HCT116 (cell line): ENCODE data around the gene PXDN. TPM values are rescaled to one million over a fixed set of nuclear protein-coding genes. Genes with fewer than 3 reads are reported as not detected.

Experiments
- ATAC-seq: fragments of 200-7000 bp; cut with Tn5 transposase; 2 replicates; pipeline ENCODE4 v1.9.1; 2020; ENCODE audit warnings: mild to moderate bottlenecking, moderate library complexity
- BruUV-seq: library from RNA; stranded (reverse); fragments of 400-500 nt; replicated peaks from 2 replicates; lab custom pipeline; 2021; lab: Mats Ljungman, UMichigan
- CTCF ChIA-PET: fragments of 300-600 bp; sonication (Branson Sonifier 250); formaldehyde crosslinking; loops from one replicate; lab custom pipeline; 2021; ENCODE audit warnings: antibody characterized with exemption; lab: Charles Lee
- POLR2A ChIA-PET: fragments of 300-600, 350-600 bp; sonication (Branson Sonifier 250); formaldehyde crosslinking; loops from one replicate; lab custom pipeline; 2021; ENCODE audit warnings: antibody characterized with exemption; lab: Charles Lee
- RAD21 ChIA-PET, 2 experiments: fragments of 300-600 bp; sonication (Branson Sonifier 250); formaldehyde crosslinking; loops; one replicate each; lab custom pipeline; 2023; ENCODE audit warnings: low total read pairs in 2 of 2; ENCODE audit not compliant: uncharacterized antibody in 2 of 2, unreplicated experiment in 2 of 2, low non-redundant PET in 1 of 2; lab: Charles Lee
- DNase-seq: peaks from one replicate; pipeline ENCODE4 v3.0.0-alpha.2; 2010; ENCODE audit warnings: low read depth, low spot score
- H2AFZ ChIP-seq: fragments of 200-600 bp; shearing (Covaris generic), sonication (generic); 2 replicates; pipeline ENCODE4 v1.6.1; 2017; ENCODE audit warnings: low read depth, mixed run types, mixed read lengths, antibody characterized with exemption, low read length; ENCODE audit not compliant: poor library complexity, severe bottlenecking
- H3K27ac ChIP-seq: 2 replicates; pipeline ENCODE4 v1.5.1; 2012; ENCODE audit warnings: low read depth, low read length
- H3K27me3 ChIP-seq: fragments of 200-600 bp; sonication (generic); 2 replicates; pipeline ENCODE4 v1.6.1; 2016; ENCODE audit warnings: mixed run types, low read length, mixed read lengths; ENCODE audit not compliant: insufficient read depth
- H3K36me3 ChIP-seq, 2 experiments: fragments of 200-500 bp in 1 of 2; fragments of 200-600 bp in 1 of 2; sonication (Bioruptor generic) in 1 of 2; sonication (generic) in 1 of 2; 2 replicates each; pipeline versions ENCODE4 v1.5.1 to v1.6.1; 2014 to 2016; ENCODE audit warnings: low read length in 2 of 2, inconsistent platforms in 1 of 2, mixed read lengths in 1 of 2, mixed run types in 1 of 2; ENCODE audit not compliant: insufficient read depth in 2 of 2, control insufficient read depth in 1 of 2
- H3K4me1 ChIP-seq, 2 experiments: fragments of 200-600 bp in 1 of 2; sonication (generic) in 1 of 2; 2 replicates each; pipeline versions ENCODE4 v1.5.1 to v1.6.1; 2012 to 2017; ENCODE audit warnings: low read length in 2 of 2, inconsistent platforms in 1 of 2, mild to moderate bottlenecking in 1 of 2, mixed read lengths in 1 of 2, mixed run types in 1 of 2, moderate library complexity in 1 of 2; ENCODE audit not compliant: insufficient read depth in 2 of 2, control insufficient read depth in 1 of 2
- H3K4me2 ChIP-seq: fragments of 200-600 bp; sonication (generic); 2 replicates; pipeline ENCODE4 v1.6.1; 2017; ENCODE audit warnings: mixed run types, low read length, mixed read lengths
- H3K4me3 ChIP-seq, 2 experiments: fragments of 200-600 bp in 1 of 2; sonication (generic) in 1 of 2; replicated peaks in 1 of 2; 2 replicates each; pipeline ENCODE4 v1.5.1; 2011 to 2016; ENCODE audit warnings: low read length in 2 of 2, control low read depth in 1 of 2, low read depth in 1 of 2, mild to moderate bottlenecking in 1 of 2, mixed read lengths in 1 of 2, mixed run types in 1 of 2
- H3K79me2 ChIP-seq: fragments of 200-600 bp; sonication (generic); 2 replicates; pipeline ENCODE4 v1.6.1; 2017; ENCODE audit warnings: mild to moderate bottlenecking, mixed run types, low read length, moderate library complexity, mixed read lengths; ENCODE audit not compliant: insufficient read depth
- H3K9ac ChIP-seq: fragments of 200-600 bp; sonication (generic); 2 replicates; pipeline ENCODE4 v1.6.1; 2016; ENCODE audit warnings: low read length, mixed read lengths
- H3K9me2 ChIP-seq: fragments of 200-600 bp; sonication (generic), shearing (Covaris generic); 2 replicates; pipeline ENCODE4 v1.6.1; 2017; ENCODE audit warnings: mixed run types, mild to moderate bottlenecking, moderate library complexity; ENCODE audit not compliant: insufficient read depth
- H3K9me3 ChIP-seq, 2 experiments: fragments of 200-500 bp in 1 of 2; fragments of 200-600 bp in 1 of 2; sonication (Bioruptor generic) in 1 of 2; sonication (generic) in 1 of 2; 2 replicates each; pipeline ENCODE4 v1.6.1; 2014 to 2017; ENCODE audit warnings: low read length in 2 of 2, mixed read lengths in 2 of 2, inconsistent platforms in 1 of 2, low read depth in 1 of 2, mild to moderate bottlenecking in 1 of 2, mixed run types in 1 of 2, moderate library complexity in 1 of 2; ENCODE audit not compliant: control insufficient read depth in 1 of 2, insufficient read depth in 1 of 2
- H4K20me1 ChIP-seq: fragments of 200-600 bp; sonication (generic), shearing (Covaris generic); 2 replicates; pipeline ENCODE4 v1.6.1; 2017; ENCODE audit warnings: mixed run types, mild to moderate bottlenecking, moderate library complexity; ENCODE audit not compliant: insufficient read depth
- CBX3 ChIP-seq: IDR thresholded peaks from 2 replicates; pipeline ENCODE4 v1.6.1; 2012; ENCODE audit warnings: low read depth
- EZH2phosphoT487 ChIP-seq: fragments of 200-600 bp; IDR thresholded peaks from 2 replicates; pipeline ENCODE4 v1.6.1; 2018; ENCODE audit warnings: antibody characterized with exemption, borderline replicate concordance
- FOSL1 ChIP-seq: IDR thresholded peaks from 2 replicates; pipeline ENCODE4 v1.6.1; 2012; ENCODE audit warnings: low read depth
- JUND ChIP-seq: IDR thresholded peaks from 2 replicates; pipeline ENCODE4 v1.6.1; 2012
- MAX ChIP-seq: IDR thresholded peaks from 2 replicates; pipeline ENCODE4 v1.6.1; 2012
- POLR2AphosphoS5 ChIP-seq: IDR thresholded peaks from 2 replicates; pipeline ENCODE4 v1.6.1; 2011; ENCODE audit warnings: mild to moderate bottlenecking, low read depth, low read length, moderate library complexity
- RAD21 ChIP-seq: IDR thresholded peaks from 2 replicates; pipeline ENCODE4 v1.6.1; 2012; ENCODE audit warnings: low read depth, mild to moderate bottlenecking
- SP1 ChIP-seq: IDR thresholded peaks from 2 replicates; pipeline ENCODE4 v1.6.1; 2012; ENCODE audit warnings: low read depth
- SRF ChIP-seq: IDR thresholded peaks from 2 replicates; pipeline ENCODE4 v1.6.1; 2012; ENCODE audit warnings: low read depth
- TCF7L2 ChIP-seq: IDR thresholded peaks from 2 replicates; pipeline ENCODE4 v1.7.0; 2011; ENCODE audit warnings: borderline replicate concordance, inconsistent platforms; ENCODE audit not compliant: insufficient read depth, insufficient read length; ENCODE audit errors: extremely low read depth
- YY1 ChIP-seq: IDR thresholded peaks from 2 replicates; pipeline ENCODE4 v1.6.1; 2011; ENCODE audit warnings: low read length, low read depth, moderate library complexity, mild to moderate bottlenecking; ENCODE audit not compliant: insufficient replicate concordance; ENCODE audit errors: extremely low read depth
- ZFX ChIP-seq: fragments of 450-650 bp; IDR thresholded peaks from 2 replicates; pipeline ENCODE4 v1.6.1; 2017
- ZNF274 ChIP-seq: fragments of 200-500 bp; sonication (Bioruptor generic); IDR thresholded peaks from 2 replicates; pipeline ENCODE4 v1.6.1; 2014; ENCODE audit warnings: mild to moderate bottlenecking, low read depth, low read length, inconsistent platforms
- intact Hi-C: fragments of 100-400 bp; cut with micrococcal nuclease; formaldehyde crosslinking; loops from 2 replicates; pipeline ENCODE4 v1.10.0; 2022
- total RNA-seq: library from RNA; stranded (reverse); gene quantifications from one replicate; pipeline ENCODE4 v1.2.1, GENCODE V29; 2021; ENCODE audit not compliant: unreplicated experiment

The PXDN gene
- total RNA-seq, 1 experiment from 2014 or later: 10.7 TPM

DNA sequence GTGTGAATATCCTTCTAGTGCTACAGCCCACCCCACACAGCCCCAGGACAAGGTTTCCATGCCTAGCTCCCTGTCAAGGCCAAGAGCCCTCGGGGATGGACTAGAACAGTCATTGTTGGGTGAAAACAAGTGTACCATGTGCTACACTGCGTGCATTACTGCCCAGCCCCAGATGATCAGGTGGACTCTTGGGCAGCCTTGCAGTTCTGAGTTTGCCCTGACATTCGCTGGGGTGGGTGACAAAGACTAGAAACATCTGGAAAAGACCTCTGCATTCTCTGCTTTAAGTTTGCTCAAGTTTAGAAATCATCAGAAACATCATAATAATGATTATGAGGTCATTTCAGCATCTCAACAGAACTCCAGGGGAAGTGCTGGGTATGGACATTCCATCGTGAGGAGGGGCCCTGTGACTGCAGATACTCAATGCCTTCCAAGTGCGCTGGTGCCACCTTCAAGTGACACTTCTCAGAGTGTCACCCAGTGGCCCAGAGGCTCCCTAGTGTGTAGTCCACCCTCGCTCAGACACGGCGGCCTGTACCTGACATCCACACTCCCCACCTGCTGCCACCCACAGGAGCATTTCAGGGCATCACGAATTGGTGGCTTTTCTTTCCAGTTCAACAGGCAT is 5.3 kb upstream of the PXDN start:
- TF ChIP-seq EZH2phosphoT487 (no peak), FOSL1 (no peak), YY1 (no peak), JUND (no peak), TCF7L2 (no peak), SP1 (no peak), SRF (no peak), MAX (no peak), ZNF274 (no peak), CBX3 (no peak), POLR2AphosphoS5 (no peak), ZFX (no peak), RAD21 (no peak)
- Histone ChIP-seq H3K9ac (no peak overlapping the region), H3K4me2 (no peak overlapping the region), H3K9me3 (no peaks in the 10 kb centered on the region), H3K79me2 (no peaks in the 10 kb centered on the region), H4K20me1 (no peaks in the 10 kb centered on the region), H2AFZ (no peak overlapping the region), H3K4me1 (peaks cover 0 to 2% of the 10 kb centered on the region in 2 experiments; a peak in 2 of 4 replicates), H3K36me3 (no peaks in the 10 kb centered on the region), H3K4me3 (no peak overlapping the region), H3K9me2 (no peaks in the 10 kb centered on the region), H3K27ac (no peak overlapping the region), H3K27me3 (0 out of 2 replicates have a peak, but pooled peaks cover 6% of the 10 kb centered on the region)
- CTCF ChIA-PET: no interaction called here
- ATAC-seq (no peak), DNase-seq (no peak)
- POLR2A ChIA-PET: no interaction called here
- no TSS peak for BruUV-seq
- RAD21 ChIA-PET: no interaction called here
- intact Hi-C loops: loop anchor here (2.0 to 5.0 kb wide), 2 partner anchors 19 to 157 kb away; no protein-coding TSS in a partner anchor
